Left ventricle myocardium inferior (tissue), 1 donor: Measurements from ENCODE around the gene TMEM175. TPM values are rescaled to one million over a fixed set of nuclear protein-coding genes. Genes with fewer than 3 reads are reported as not detected.

Source experiments
- DNase-seq: peaks from one replicate; pipeline ENCODE4 v3.0.0-alpha.2; 2020
- H3K27ac ChIP-seq: fragments of 200-600 bp; replicated peaks from 2 replicates; pipeline ENCODE4 v1.8.0; 2021
- H3K27me3 ChIP-seq: fragments of 200-600 bp; 2 replicates; pipeline ENCODE4 v1.8.0; 2021; ENCODE audit warnings: low read depth
- H3K36me3 ChIP-seq: fragments of 200-600 bp; 2 replicates; pipeline ENCODE4 v1.8.0; 2021
- H3K4me1 ChIP-seq: fragments of 200-600 bp; 2 replicates; pipeline ENCODE4 v1.8.0; 2021
- H3K4me3 ChIP-seq: fragments of 200-600 bp; 2 replicates; pipeline ENCODE4 v1.8.0; 2021; ENCODE audit warnings: mild to moderate bottlenecking, moderate library complexity
- H3K9me3 ChIP-seq: fragments of 200-600 bp; replicated peaks from 2 replicates; pipeline ENCODE4 v1.8.0; 2021
- CTCF ChIP-seq: fragments of 200-600 bp; IDR thresholded peaks from 2 replicates; pipeline ENCODE4 v1.8.0; 2021; ENCODE audit warnings: antibody characterized with exemption, mild to moderate bottlenecking, borderline replicate concordance
- intact Hi-C: fragments of 100-400 bp; cut with micrococcal nuclease; formaldehyde crosslinking; loops from one replicate; pipeline ENCODE4 v1.11.0; 2022
- total RNA-seq: library from RNA; stranded (reverse); fragmentation: NEBNext Ultra II Directional; extraction: Animal tissue kit (Norgen Biotek cat#: 25700); gene quantifications from one replicate; pipeline ENCODE4 v1.2.1, GENCODE V29; 2021
- donor health status: DM: no; HTN: yes; CAD: no; lungs with severe emphysema.

The TMEM175 gene
- total RNA-seq, 1 donor from 2014 or later = 20.3 TPM

GRCh38 chr4:964346-965025, 32.2 kb downstream of the TMEM175 start:
- TF ChIP-seq CTCF = no peak
- no peak for DNase-seq
- peaks cover 13% of the 10 kb centered on the region for H3K4me1 ChIP-seq
- H3K9me3 ChIP-seq = no peaks in the 10 kb centered on the region
- H3K27me3 ChIP-seq = peaks cover 14% of the 10 kb centered on the region
- no peak overlapping the region for H3K4me3 ChIP-seq
- peaks cover 44% of the 10 kb centered on the region for H3K36me3 ChIP-seq
- H3K27ac ChIP-seq = no peak overlapping the region
- intact Hi-C loops = no loop called here

- Histone ChIP-seq H3K4me1 (peaks cover 13% of the 10 kb centered on the region), H3K27ac (no peak overlapping the region), H3K9me3 (no peaks in the 10 kb centered on the region), H3K4me3 (no peak overlapping the region), H3K27me3 (peaks cover 14% of the 10 kb centered on the region), H3K36me3 (peaks cover 44% of the 10 kb centered on the region)
- intact Hi-C loops = no loop called here
- DNase-seq = no peak
- no peak for TF ChIP-seq CTCF
These were observed 32.9 kb downstream of the TMEM175 start for GRCh38 chr4:965048-965765.

GRCh38 chr4:965766-966134, 33.5 kb downstream of the TMEM175 start:
- no peak for DNase-seq
- Histone ChIP-seq H3K27ac (no peak overlapping the region), H3K9me3 (no peaks in the 10 kb centered on the region), H3K4me1 (peaks cover 13% of the 10 kb centered on the region), H3K27me3 (peaks cover 14% of the 10 kb centered on the region), H3K4me3 (no peak overlapping the region), H3K36me3 (peaks cover 44% of the 10 kb centered on the region)
- no peak for TF ChIP-seq CTCF
- intact Hi-C loops = no loop called here

- intact Hi-C loops = no loop called here
- Histone ChIP-seq H3K4me1 (peaks cover 20% of the 10 kb centered on the region), H3K4me3 (no peak overlapping the region), H3K9me3 (no peaks in the 10 kb centered on the region), H3K27ac (no peak overlapping the region), H3K36me3 (peaks cover 41% of the 10 kb centered on the region), H3K27me3 (peaks cover 14% of the 10 kb centered on the region)
- no peak for DNase-seq
- no peak for TF ChIP-seq CTCF
These were observed 34.2 kb downstream of the TMEM175 start for GRCh38 chr4:966266-967112.
